ENCODE results near the gene LARGE1.

Gene LARGE1

GRCh38 chr22:33897448-33897835, 22.8 kb downstream of the LARGE1 start:
- TF ChIP-seq CTCF (IDR thresholded peaks at IDR 0.05; ENCODE audit: low read depth, low read length, missing control alignments) = no peak
- in situ Hi-C loops (cut with HindIII; ENCODE audit: low sequenced_read_pairs) = no loop called here
- no peak for DNase-seq (ENCODE audit: low read depth)
- H3K4me3 ChIP-seq (ENCODE audit: low read depth, low read length) = no peak overlapping the region

GRCh38 chr22:33896575-33897447, 23.5 kb downstream of the LARGE1 start:
- no peak for DNase-seq (ENCODE audit: low read depth)
- no peak for TF ChIP-seq CTCF (IDR thresholded peaks at IDR 0.05; ENCODE audit: low read depth, low read length, missing control alignments)
- H3K4me3 ChIP-seq (ENCODE audit: low read depth, low read length) = no peak overlapping the region
- in situ Hi-C loops (cut with HindIII; ENCODE audit: low sequenced_read_pairs) = no loop called here

- in situ Hi-C loops (cut with HindIII; ENCODE audit: low sequenced_read_pairs) = no loop called here
- DNase-seq (ENCODE audit: low read depth) = no peak
- H3K4me3 ChIP-seq (ENCODE audit: low read depth, low read length) = no peak overlapping the region
- TF ChIP-seq CTCF (IDR thresholded peaks at IDR 0.05; ENCODE audit: low read depth, low read length, missing control alignments) = no peak
Observed at GRCh38 chr22:33896154-33896553, 24.1 kb downstream of the LARGE1 start.

- no peak for DNase-seq (ENCODE audit: low read depth)
- in situ Hi-C loops (cut with HindIII; ENCODE audit: low sequenced_read_pairs) = no loop called here
- no peak for TF ChIP-seq CTCF (IDR thresholded peaks at IDR 0.05; ENCODE audit: low read depth, low read length, missing control alignments)
- H3K4me3 ChIP-seq (ENCODE audit: low read depth, low read length) = no peak overlapping the region
Observed at GRCh38 chr22:33895444-33895843, 24.8 kb downstream of the LARGE1 start.

- no peak for DNase-seq (ENCODE audit: low read depth)
- no peak for TF ChIP-seq CTCF (IDR thresholded peaks at IDR 0.05; ENCODE audit: low read depth, low read length, missing control alignments)
- in situ Hi-C loops (cut with HindIII; ENCODE audit: low sequenced_read_pairs) = no loop called here
- H3K4me3 ChIP-seq (ENCODE audit: low read depth, low read length) = no peak overlapping the region
Observed at GRCh38 chr22:33894515-33894914, 25.8 kb downstream of the LARGE1 start.

- in situ Hi-C loops (cut with HindIII; ENCODE audit: low sequenced_read_pairs) = no loop called here
- no peak for DNase-seq (ENCODE audit: low read depth)
- no peak for TF ChIP-seq CTCF (IDR thresholded peaks at IDR 0.05; ENCODE audit: low read depth, low read length, missing control alignments)
- no peak overlapping the region for H3K4me3 ChIP-seq (ENCODE audit: low read depth, low read length)
Observed at GRCh38 chr22:33894036-33894435, 26.2 kb downstream of the LARGE1 start.

Data from astrocyte of the cerebellum (primary cell).